Measurements from ENCODE around the gene PRAMEF5. TPM values are rescaled to one million over a fixed set of nuclear protein-coding genes. Genes with fewer than 3 reads are reported as not detected.
"Not testable (repeated sequence)": the region's sequence is repeated elsewhere in the genome, so short reads cannot be mapped to it uniquely, and the experiment has no call there.

The PRAMEF5 gene
- total RNA-seq, 1 experiment from 2014 or later, result not detected

- DNase-seq (ENCODE audit: extremely low read depth, low read depth), result not testable (repeated sequence)
Measured at GRCh38 chr1:13265124-13265523, 11.1 kb downstream of the PRAMEF5 start.

- DNase-seq (ENCODE audit: extremely low read depth, low read depth), result not testable (repeated sequence)
Measured at GRCh38 chr1:13277016-13277415, 23.0 kb downstream of the PRAMEF5 start.

- not testable (repeated sequence) for DNase-seq (ENCODE audit: extremely low read depth, low read depth)
Measured at GRCh38 chr1:13279617-13280016, 25.6 kb downstream of the PRAMEF5 start.

- DNase-seq (ENCODE audit: extremely low read depth, low read depth), result not testable (repeated sequence)
Measured at GRCh38 chr1:13285037-13285436, 31.0 kb downstream of the PRAMEF5 start, which contains the start of gene PRAMEF8. PRAMEF8 (minus strand) TSS chr1:13285137; CDS start chr1:13284091, 1,046 bp downstream.

- DNase-seq (ENCODE audit: extremely low read depth, low read depth), result not testable (repeated sequence)
Measured at GRCh38 chr1:13289030-13289429, 35.0 kb downstream of the PRAMEF5 start.

GRCh38 chr1:13297216-13297931, 43.4 kb downstream of the PRAMEF5 start:
- not testable (repeated sequence) for DNase-seq (ENCODE audit: extremely low read depth, low read depth)

- not testable (repeated sequence) for DNase-seq (ENCODE audit: extremely low read depth, low read depth)
Measured at GRCh38 chr1:13298699-13299098, 44.7 kb downstream of the PRAMEF5 start.

- DNase-seq (ENCODE audit: extremely low read depth, low read depth), result not testable (repeated sequence)
Measured at GRCh38 chr1:13302197-13302596, 48.2 kb downstream of the PRAMEF5 start.

GRCh38 chr1:13303239-13303638, 49.2 kb downstream of the PRAMEF5 start, which contains the start of gene PRAMEF33:
PRAMEF33 (plus strand) TSS chr1:13303539; CDS start chr1:13305955, 2,416 bp downstream.
- DNase-seq (ENCODE audit: extremely low read depth, low read depth), result not testable (repeated sequence)

Small RNA genes lying within 50 kb of the gene (small RNA-seq; reads per million reads assigned to genes)
- 0 reads per million in 2 experiments for gene RNU6-771P

Other genes with a start within 250 kb of the PRAMEF5 start
- gene PRAMEF27, start 197.6 kb upstream of the PRAMEF5 start, total RNA-seq (2014; rRNA removed; shearing (Covaris generic)), result not detected in 2 replicates
- not detected in 2 replicates for gene HNRNPCL3, start 193.4 kb upstream of the PRAMEF5 start, total RNA-seq (2014; rRNA removed; shearing (Covaris generic))
- not detected in 2 replicates for gene PRAMEF25, start 183.4 kb upstream of the PRAMEF5 start, total RNA-seq (2014; rRNA removed; shearing (Covaris generic))
- not detected in 2 replicates for gene HNRNPCL2, start 137.3 kb upstream of the PRAMEF5 start, total RNA-seq (2014; rRNA removed; shearing (Covaris generic))
- not detected in 2 replicates for gene PRAMEF26, start 98.2 kb upstream of the PRAMEF5 start, total RNA-seq (2014; rRNA removed; shearing (Covaris generic))
- not detected in 2 replicates for gene HNRNPCL4, start 88.6 kb upstream of the PRAMEF5 start, total RNA-seq (2014; rRNA removed; shearing (Covaris generic))
- gene PRAMEF9, start 82.3 kb upstream of the PRAMEF5 start, total RNA-seq (2014; rRNA removed; shearing (Covaris generic)), result not detected in 2 replicates
- not detected in 2 replicates for gene PRAMEF13, start 52.8 kb upstream of the PRAMEF5 start, total RNA-seq (2014; rRNA removed; shearing (Covaris generic))
- gene PRAMEF18, start 28.0 kb upstream of the PRAMEF5 start, total RNA-seq (2014; rRNA removed; shearing (Covaris generic)), result not detected in 2 replicates
- gene PRAMEF8, start 30.9 kb downstream of the PRAMEF5 start, total RNA-seq (2014; rRNA removed; shearing (Covaris generic)), result not detected in 2 replicates
- not detected in 2 replicates for gene PRAMEF33, start 49.3 kb downstream of the PRAMEF5 start, total RNA-seq (2014; rRNA removed; shearing (Covaris generic))
- not detected in 2 replicates for gene PRAMEF15, start 61.4 kb downstream of the PRAMEF5 start, total RNA-seq (2014; rRNA removed; shearing (Covaris generic))
- gene PRAMEF14, start 92.9 kb downstream of the PRAMEF5 start, total RNA-seq (2014; rRNA removed; shearing (Covaris generic)), result not detected in 2 replicates
- gene PRAMEF19, start 117.7 kb downstream of the PRAMEF5 start, total RNA-seq (2014; rRNA removed; shearing (Covaris generic)), result not detected in 2 replicates
- gene PRAMEF17, start 135.4 kb downstream of the PRAMEF5 start, total RNA-seq (2014; rRNA removed; shearing (Covaris generic)), result not detected in 2 replicates
- 0.05 TPM in 1 of 2 replicates, not detected in the other for gene PRAMEF20, start 156.3 kb downstream of the PRAMEF5 start, total RNA-seq (2014; rRNA removed; shearing (Covaris generic))

Data from NCI-H460 (cell line).